GM23248 (cell line): ENCODE results near the gene IKZF1.

Experiments
- EZH2 ChIP-seq: fragments of 200-600 bp; sonication (generic); IDR thresholded peaks from 2 replicates; pipeline ENCODE4 v1.6.1; 2018; ENCODE audit warnings: antibody characterized with exemption, mild to moderate bottlenecking; ENCODE audit not compliant: insufficient read depth, poor library complexity, severe bottlenecking
- EZH2phosphoT487 ChIP-seq: fragments of 200-600 bp; sonication (generic); IDR thresholded peaks from 2 replicates; pipeline ENCODE4 v1.6.1; 2018; ENCODE audit warnings: antibody characterized with exemption, moderate library complexity, mild to moderate bottlenecking, low read depth; ENCODE audit not compliant: insufficient read depth

DNA sequence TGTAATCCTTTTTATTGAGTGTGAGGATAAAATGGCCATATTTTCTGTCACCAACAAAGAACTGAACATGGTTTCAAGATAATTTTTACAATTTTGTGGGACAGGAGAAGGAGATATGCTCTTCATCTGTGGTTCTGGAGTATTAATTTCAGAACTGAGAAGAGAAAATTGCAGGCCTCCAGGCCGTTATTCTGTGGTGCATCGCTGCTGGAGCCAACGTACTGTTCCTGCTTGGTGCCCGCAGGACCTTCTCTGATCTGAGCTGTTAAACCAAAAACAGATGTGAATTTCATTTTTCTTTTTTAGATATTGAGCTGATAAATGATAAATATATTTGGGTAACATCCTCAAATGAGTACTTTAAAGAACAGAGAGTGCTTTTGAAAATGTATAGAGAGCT, 63.9 kb downstream of the IKZF1 start:
- TF ChIP-seq EZH2 (no peak), EZH2phosphoT487 (no peak)
